ENCODE measurements around the gene ZNF362.

DNA sequence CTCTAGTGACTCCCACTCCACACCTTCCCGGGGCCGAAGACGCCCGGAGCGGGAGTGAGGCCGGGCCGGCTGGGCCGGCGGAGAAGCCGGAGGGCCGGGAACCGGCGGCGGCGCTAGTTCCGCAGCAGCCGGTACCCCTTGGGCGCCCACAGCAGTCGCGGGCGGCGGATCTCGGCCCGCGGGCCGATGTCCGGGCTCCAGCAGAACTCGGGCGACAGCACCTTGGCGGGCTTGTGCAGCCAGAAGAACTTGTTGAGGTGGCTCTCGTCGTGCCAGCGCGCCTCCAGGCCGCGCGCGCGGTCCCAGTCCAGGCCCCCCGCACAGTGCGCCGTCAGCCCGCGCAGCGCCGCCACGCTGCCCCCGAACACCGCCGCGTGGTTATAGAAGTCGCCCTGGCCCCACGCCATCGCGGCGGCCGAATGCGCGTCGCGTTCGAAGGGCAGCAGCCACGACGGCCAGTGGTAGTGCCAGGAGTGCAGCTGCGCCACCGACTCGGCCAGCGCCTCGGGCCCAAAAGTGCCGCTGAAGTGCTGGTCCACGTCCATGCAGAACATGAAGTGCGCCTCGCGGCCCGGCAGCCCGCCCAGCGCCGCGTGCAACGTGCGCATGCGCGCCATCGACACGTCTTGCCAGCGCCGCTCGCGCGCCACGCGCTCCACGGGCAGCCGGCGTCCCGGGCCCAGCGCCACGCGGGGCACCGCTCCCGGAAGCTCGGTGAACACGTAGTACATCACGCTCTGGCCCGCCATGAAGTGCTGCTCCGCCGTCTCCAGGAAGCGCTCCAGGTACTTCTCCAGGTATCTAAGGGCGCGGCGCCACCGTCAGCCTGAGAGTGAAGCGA is 50.6 kb downstream of the ZNF362 start:
- TF ChIP-seq CTCF (conservative IDR thresholded peaks at IDR 0.05; ENCODE audit: low read length) = no peak
- TF ChIP-seq EZH2phosphoT487 (IDR thresholded peaks at IDR 0.05; ENCODE audit: borderline replicate concordance, low read depth, low read length) = no peak
